Stomach (tissue), 9 donors: ENCODE results near the gene AMIGO1. TPM values are rescaled to one million over a fixed set of nuclear protein-coding genes. Genes with fewer than 3 reads are reported as not detected.

ENCODE experiments used
- DNase-seq, 2 donors: peaks; one replicate each; pipeline versions ENCODE4 v3.0.0 to v3.0.0-alpha.2; 2013 to 2019
- H3K27ac ChIP-seq, 5 donors: fragments of 200-600 bp in 4 of 5; sonication (generic) in 4 of 5; one replicate each; pipeline ENCODE4 v1.5.1; 2013 to 2019; ENCODE audit warnings: mild to moderate bottlenecking in 1 of 5, moderate library complexity in 1 of 5
- H3K27me3 ChIP-seq, 3 donors: fragments of 200-600 bp; sonication (generic); one replicate each; pipeline ENCODE4 v1.5.1; 2017 to 2019; ENCODE audit warnings: mixed run types in 1 of 3
- H3K36me3 ChIP-seq, 4 donors: fragments of 200-600 bp; sonication (generic); 1 replicate in 3 of 4; 2 replicates in 1 of 4; pipeline ENCODE4 v1.5.1; 2016 to 2019
- H3K4me1 ChIP-seq, 4 donors: fragments of 200-600 bp; sonication (generic); one replicate each; pipeline ENCODE4 v1.5.1; 2016 to 2019
- H3K4me3 ChIP-seq, 4 donors: fragments of 200-600 bp; sonication (generic) in 3 of 4; one replicate each; pipeline ENCODE4 v1.5.1; 2016 to 2019; ENCODE audit warnings: mild to moderate bottlenecking in 1 of 4
- H3K9me3 ChIP-seq, 4 donors: fragments of 200-600 bp; sonication (generic); one replicate each; pipeline ENCODE4 v1.5.1; 2016 to 2019
- EP300 ChIP-seq: sonication (generic); formaldehyde crosslinking; IDR thresholded peaks from one replicate; pipeline ENCODE4 v1.6.1; 2017; ENCODE audit warnings: antibody characterized with exemption
- POLR2A ChIP-seq, 4 donors: fragments of 450-650 bp; IDR thresholded peaks; one replicate each; pipeline ENCODE4 v1.6.1; 2016; ENCODE audit warnings: antibody characterized with exemption in 4 of 4, control low read depth in 2 of 4, mild to moderate bottlenecking in 1 of 4, moderate library complexity in 1 of 4
- POLR2AphosphoS5 ChIP-seq, 3 donors: sonication (generic); formaldehyde crosslinking; IDR thresholded peaks; one replicate each; pipeline ENCODE4 v1.6.1; 2016; ENCODE audit warnings: antibody characterized with exemption in 3 of 3
- WGBS, 5 donors: extraction: QIAGEN DNeasy Blood & Tissue Kit in 3 of 5; methylation state at CpG; one replicate each; pipeline versions ENCODE4 v1.1.5 to v1.1.7; 2013 to 2018; 5-methylcytosine and 5-hydroxymethylcytosine counted together
- intact Hi-C: fragments of 100-400 bp; cut with DNase I; formaldehyde crosslinking; loops from one replicate; pipeline ENCODE4 v1.15.1; 2023; ENCODE audit warnings: low total_unique reads
- polyA plus RNA-seq, 3 donors: library from polyadenylated mRNA; stranded (reverse); fragments of 200-250 nt; gene quantifications; one replicate each; pipeline ENCODE4 v1.2.3, GENCODE V29; 2013
- total RNA-seq, 5 donors: library from RNA; depleted of rRNA; stranded (reverse); fragments of >200 nt; gene quantifications; one replicate each; pipeline versions ENCODE4 v1.1.0 to v1.2.3, GENCODE V29; 2014 to 2016
- TF ChIP-seq, protein P1 (sequence below), 7 experiments: fragments of 450-650 bp in 4 of 7; fragments of 200-600 bp in 3 of 7; sonication (generic) in 3 of 7; IDR thresholded peaks; one replicate each; pipeline ENCODE4 v1.5.1; 2016 to 2019; ENCODE audit warnings: antibody characterized with exemption in 7 of 7, control low read depth in 2 of 7, mild to moderate bottlenecking in 1 of 7
- donor health status: healthy with polysubstance abuse.
- donor health status: Bipolar disorder and iron deficiency.
- donor health status: healthy.

AMIGO1 gene
- total and polyA plus RNA-seq, 8 donors: 1.3 to 25.7 (median 2.2) TPM

DNA sequence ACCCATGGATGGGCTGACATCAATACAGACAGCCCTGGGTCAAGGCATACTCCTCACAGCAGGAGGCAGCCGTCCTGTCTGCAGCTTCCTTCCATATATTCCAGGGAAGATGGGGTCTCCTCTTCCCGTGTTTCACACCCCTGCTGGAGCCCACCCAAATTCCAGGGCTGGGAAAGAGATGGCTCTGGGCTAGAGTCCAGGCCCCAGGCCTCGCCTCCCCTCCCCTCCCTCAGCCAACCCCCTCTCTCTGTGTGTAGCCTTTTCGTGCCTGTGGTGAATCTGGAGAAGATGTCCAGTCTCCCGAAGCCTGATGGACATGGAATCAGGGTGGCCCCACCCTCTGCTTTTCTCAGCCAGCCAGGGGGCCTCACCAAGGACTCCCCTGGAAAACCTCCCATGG, 22.3 kb downstream of the AMIGO1 start:
- Histone ChIP-seq H3K27me3 (no peaks in the 10 kb centered on the region), H3K36me3 (peaks cover 7 to 53% (median 35%) of the 10 kb centered on the region in 4 donors), H3K9me3 (no peaks in the 10 kb centered on the region), H3K4me3 (no peak overlapping the region), H3K4me1 (peaks cover 12 to 33% (median 27%) of the 10 kb centered on the region in 4 donors), H3K27ac (no peak overlapping the region)
- 61 to 77% (median 69%) methylated on average over 5 of the region's 5 CpGs for WGBS, 5 donors
- DNase-seq: no peak
- TF ChIP-seq POLR2AphosphoS5 (IDR thresholded peaks at IDR 0.05): no peak
- no peak for TF ChIP-seq POLR2A (IDR thresholded peaks at IDR 0.05)
- no peak for TF ChIP-seq EP300
- intact Hi-C loops: no loop called here

DNA sequence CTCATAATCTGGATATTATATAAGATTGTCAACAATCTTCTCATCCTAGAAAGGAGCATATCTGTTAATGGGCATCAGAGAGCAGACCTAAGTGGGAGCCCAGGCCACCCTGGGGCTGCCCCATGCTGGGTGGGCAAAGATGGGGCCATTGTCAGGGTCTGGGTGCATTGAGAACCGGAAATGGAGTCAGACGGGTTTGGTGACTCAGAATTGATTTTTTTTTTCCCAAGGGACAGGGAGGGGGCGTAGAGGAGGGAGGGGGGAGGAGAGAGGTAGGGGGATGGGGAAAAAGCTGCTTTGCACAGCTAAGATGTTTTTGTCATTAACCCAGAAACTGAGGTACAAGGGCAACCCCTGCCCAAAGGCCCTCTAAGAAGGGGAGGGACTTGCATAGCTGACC, 24.5 kb downstream of the AMIGO1 start:
- Histone ChIP-seq H3K36me3 (peaks cover 7 to 37% (median 34%) of the 10 kb centered on the region in 4 donors), H3K4me3 (peak overlapping the region in 3 of 4 donors; percentile 74 to 87 (median 83)), H3K4me1 (peaks cover 12 to 27% (median 24%) of the 10 kb centered on the region in 4 donors), H3K27ac (no peak overlapping the region), H3K27me3 (no peaks in the 10 kb centered on the region), H3K9me3 (no peaks in the 10 kb centered on the region)
- intact Hi-C loops: no loop called here
- 0 to 30% (median 17%) methylated on average over 3 of the region's 3 CpGs for WGBS, 5 donors
- TF ChIP-seq POLR2A (IDR thresholded peaks at IDR 0.05): no peak
- TF ChIP-seq, protein P1, sequence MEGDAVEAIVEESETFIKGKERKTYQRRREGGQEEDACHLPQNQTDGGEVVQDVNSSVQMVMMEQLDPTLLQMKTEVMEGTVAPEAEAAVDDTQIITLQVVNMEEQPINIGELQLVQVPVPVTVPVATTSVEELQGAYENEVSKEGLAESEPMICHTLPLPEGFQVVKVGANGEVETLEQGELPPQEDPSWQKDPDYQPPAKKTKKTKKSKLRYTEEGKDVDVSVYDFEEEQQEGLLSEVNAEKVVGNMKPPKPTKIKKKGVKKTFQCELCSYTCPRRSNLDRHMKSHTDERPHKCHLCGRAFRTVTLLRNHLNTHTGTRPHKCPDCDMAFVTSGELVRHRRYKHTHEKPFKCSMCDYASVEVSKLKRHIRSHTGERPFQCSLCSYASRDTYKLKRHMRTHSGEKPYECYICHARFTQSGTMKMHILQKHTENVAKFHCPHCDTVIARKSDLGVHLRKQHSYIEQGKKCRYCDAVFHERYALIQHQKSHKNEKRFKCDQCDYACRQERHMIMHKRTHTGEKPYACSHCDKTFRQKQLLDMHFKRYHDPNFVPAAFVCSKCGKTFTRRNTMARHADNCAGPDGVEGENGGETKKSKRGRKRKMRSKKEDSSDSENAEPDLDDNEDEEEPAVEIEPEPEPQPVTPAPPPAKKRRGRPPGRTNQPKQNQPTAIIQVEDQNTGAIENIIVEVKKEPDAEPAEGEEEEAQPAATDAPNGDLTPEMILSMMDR (IDR thresholded peaks at IDR 0.05): no peak
- no peak for TF ChIP-seq EP300
- no peak for TF ChIP-seq POLR2AphosphoS5 (IDR thresholded peaks at IDR 0.05)
- DNase-seq: no peak

GRCh38 chr1:109484519-109484975, 25.0 kb downstream of the AMIGO1 start:
- H3K27me3 ChIP-seq: no peaks in the 10 kb centered on the region
- no peak for TF ChIP-seq POLR2A (IDR thresholded peaks at IDR 0.05)
- TF ChIP-seq, protein P1 (IDR thresholded peaks at IDR 0.05): no peak
- peak overlapping the region in 4 of 5 donors; percentile 91 to 98 (median 97) for H3K27ac ChIP-seq
- H3K9me3 ChIP-seq: no peaks in the 10 kb centered on the region
- WGBS, 5 donors: 22 to 34% (median 27%) methylated on average over 15 of the region's 15 CpGs
- H3K36me3 ChIP-seq: peaks cover 7 to 37% (median 29%) of the 10 kb centered on the region in 4 donors
- intact Hi-C loops: no loop called here
- peaks cover 12 to 27% (median 24%) of the 10 kb centered on the region in 4 donors for H3K4me1 ChIP-seq
- H3K4me3 ChIP-seq: peak overlapping the region; percentile 73 to 87 (median 78)
- no peak for DNase-seq

GRCh38 chr1:109483672-109484518, 25.6 kb downstream of the AMIGO1 start, which contains the start of gene ATXN7L2:
TSS of gene ATXN7L2 (plus strand) at chr1:109483905. CDS start at chr1:109483954, 49 bp downstream.
- DNase-seq: peak; percentile 94 to 97
- Histone ChIP-seq H3K27me3 (no peaks in the 10 kb centered on the region), H3K27ac (peak within 1 kb of the TSS; percentile 91 to 98 (median 96)), H3K4me3 (peak within 1 kb of the TSS; percentile 73 to 87 (median 78)), H3K9me3 (no peaks in the 10 kb centered on the region), H3K36me3 (peaks cover 2 to 36% (median 22%) of the 10 kb centered on the region in 4 donors), H3K4me1 (peaks cover 12 to 27% (median 24%) of the 10 kb centered on the region in 4 donors)
- 0 to 1% (median 0%) methylated on average over 31 to 72 of the region's 73 CpGs for WGBS, 5 donors
- TF ChIP-seq POLR2AphosphoS5 (IDR thresholded peaks at IDR 0.05) (peak in 1 of 3 donors; percentile 38), EP300 (no peak)
- intact Hi-C loops: no loop called here

DNA sequence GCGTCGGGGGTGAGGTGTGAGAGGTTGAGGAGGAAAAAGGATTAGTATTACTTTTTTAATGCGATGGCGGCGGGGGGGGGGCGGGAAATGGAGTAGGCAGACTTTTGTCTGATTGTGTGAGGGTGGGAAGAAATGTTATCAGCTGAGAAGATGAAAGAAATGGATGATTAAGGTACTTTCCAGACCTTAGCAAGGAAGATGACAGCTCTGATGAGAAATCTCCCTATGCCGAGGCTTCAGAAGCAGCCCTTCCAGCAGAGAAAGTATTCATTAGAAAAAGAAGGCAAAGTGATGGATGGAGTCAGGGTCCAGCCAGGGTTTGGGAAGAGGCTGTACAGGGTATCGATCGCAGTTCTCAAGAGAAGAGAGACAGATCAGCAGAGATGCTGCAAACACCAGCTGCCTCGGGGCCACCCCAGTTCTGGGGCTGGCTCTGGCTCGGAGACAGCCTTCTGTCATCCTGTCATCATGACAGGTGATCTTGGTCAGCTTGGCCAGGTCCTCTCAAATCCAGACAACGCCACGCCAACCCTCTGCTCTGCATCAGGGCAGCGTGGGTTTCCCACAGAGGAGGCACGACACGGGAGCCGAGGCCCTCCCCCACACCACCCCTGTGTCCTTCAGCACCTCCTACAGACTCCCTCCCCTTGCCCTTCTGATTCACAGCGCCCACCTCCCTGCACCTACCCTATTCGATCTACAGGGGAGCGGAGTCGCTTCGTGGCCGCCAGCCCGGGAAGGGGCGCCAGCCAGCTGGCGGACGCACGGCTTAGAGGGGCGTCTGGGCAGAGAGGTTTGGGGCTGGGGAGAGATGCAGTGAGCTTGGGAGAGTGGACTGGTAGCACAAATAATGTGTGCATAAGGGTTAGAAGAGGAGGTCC, 26.5 kb downstream of the AMIGO1 start:
- peak overlapping the region; percentile 73 to 87 (median 78) for H3K4me3 ChIP-seq

More for the DNA sequence above, 26.5 kb downstream of the AMIGO1 start:
- DNase-seq: no peak
- Histone ChIP-seq H3K27me3 (no peaks in the 10 kb centered on the region), H3K27ac (peak overlapping the region in 3 of 5 donors; percentile 20 to 98 (median 98)), H3K4me1 (peaks cover 12 to 27% (median 24%) of the 10 kb centered on the region in 4 donors), H3K36me3 (peaks cover 0 to 29% (median 15%) of the 10 kb centered on the region in 4 donors), H3K9me3 (no peaks in the 10 kb centered on the region)
- no peak for TF ChIP-seq POLR2A (IDR thresholded peaks at IDR 0.05)
- TF ChIP-seq POLR2AphosphoS5 (IDR thresholded peaks at IDR 0.05): no peak
- TF ChIP-seq, protein P1 (IDR thresholded peaks at IDR 0.05): no peak
- no peak for TF ChIP-seq EP300
- intact Hi-C loops: no loop called here
- WGBS, 5 donors: 10 to 13% (median 10%) methylated on average over 28 to 29 of the region's 29 CpGs
